DMS79 (cell line): Measurements from ENCODE around the gene CDHR1.
A peak's percentile ranks its signal among the peaks of the same experiment; 100 is the strongest.

Source experiments
- DNase-seq: peaks from one replicate; lab custom pipeline; 2025; lab: John Stamatoyannopoulos, UW

The CDHR1 gene

DNA sequence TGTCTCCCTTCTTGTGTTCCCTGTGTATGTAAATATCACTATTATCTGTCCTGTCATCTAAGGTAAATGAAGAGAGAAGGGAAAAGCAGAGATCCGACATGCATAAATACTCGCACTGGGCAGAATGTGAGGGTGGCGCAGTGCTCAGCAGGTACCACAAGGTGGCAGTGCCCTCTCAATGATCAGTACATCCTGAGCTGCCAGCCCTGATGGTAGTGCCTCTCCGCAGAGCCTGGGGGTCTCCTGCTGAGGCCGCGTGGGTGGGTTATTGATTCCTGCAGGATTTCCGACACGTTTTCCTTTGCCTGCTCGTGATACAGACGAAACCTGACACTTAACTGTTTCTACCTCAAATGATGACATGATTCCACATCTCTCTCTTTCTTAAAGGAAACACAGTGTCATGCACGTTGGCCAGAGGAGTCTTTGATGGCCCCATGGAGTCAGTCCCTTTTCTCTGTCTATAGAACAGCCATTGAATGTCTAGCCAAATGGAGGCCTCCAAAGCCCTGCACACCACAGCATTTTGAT is 70.3 kb downstream of the CDHR1 start:
- DNase-seq = no peak

DNA sequence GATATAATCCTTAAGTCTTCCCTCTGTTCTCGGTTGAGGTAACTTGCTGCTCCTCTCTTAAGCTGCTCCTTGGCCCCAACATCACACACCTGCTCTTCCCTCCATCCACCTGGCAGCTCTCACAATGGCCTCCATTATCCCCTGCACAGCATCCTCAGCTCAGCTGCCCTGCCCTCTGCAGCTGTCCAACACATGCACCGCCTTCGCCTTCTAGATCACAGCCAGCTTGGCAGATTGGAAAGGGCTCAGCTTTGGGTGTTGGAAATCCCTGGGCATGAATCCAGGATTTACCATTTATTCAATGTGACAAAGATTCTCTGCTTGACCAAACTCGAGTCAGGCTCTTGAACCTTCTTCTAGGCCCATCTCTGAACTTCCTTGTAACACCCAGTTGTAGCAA is 71.1 kb downstream of the CDHR1 start:
- DNase-seq = peak; percentile 6

DNA sequence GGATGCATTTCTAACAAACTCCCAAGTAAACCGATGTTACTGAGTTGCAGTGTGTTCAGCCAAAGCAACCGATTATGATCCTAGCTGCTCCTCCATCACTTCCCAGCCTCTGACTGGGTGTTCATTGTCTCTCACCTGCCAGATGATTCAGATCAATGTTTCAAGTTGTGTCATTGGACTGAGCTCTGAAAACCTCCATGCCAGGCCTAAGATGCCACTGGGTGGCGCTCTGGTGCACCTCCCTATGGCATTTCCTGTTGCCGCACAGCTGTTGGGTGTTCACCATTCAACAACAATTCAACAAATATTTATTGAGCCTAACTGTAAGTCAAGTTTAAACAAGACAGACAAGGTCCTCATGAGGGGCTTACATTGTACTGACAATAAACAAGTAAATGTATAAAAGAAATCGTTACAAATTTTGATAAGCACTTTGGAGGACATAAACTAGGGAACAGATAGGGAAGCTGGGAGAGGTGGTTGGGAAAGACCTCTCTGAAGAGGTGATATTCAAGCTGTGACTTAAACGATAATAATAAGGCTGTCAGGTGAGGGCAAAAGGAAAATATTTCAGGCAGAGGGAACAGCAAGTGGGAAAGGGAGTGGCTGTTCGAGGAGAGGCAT is 73.3 kb downstream of the CDHR1 start:
- DNase-seq = no peak

DNA sequence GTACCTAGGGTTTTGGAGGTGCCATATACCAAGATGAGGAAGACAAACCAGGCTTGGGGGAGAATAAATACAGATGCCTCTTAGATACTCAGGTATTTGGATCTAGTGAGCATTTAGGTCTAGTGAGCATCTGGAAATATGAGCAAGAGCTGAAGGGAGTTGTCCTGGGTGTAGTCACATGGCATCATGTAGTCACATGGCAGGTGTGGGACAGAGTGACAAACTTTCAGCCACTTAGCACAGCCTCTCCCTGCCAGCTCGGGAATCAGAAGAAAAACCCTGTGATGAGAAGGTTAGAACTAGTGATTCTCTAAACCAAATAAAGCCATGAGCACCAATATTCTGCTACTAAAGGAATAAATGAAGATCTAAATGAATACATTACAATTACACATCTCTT is 74.8 kb downstream of the CDHR1 start:
- DNase-seq = no peak
